ENCODE results near the gene GFOD1.
"Not testable (repeated sequence)": the region's sequence is repeated elsewhere in the genome, so short reads cannot be mapped to it uniquely, and the experiment has no call there.

The GFOD1 gene

GRCh38 chr6:13511141-13511571 lies 23.8 kb upstream of the GFOD1 start:
- not testable (repeated sequence) for DNase-seq

GRCh38 chr6:13510433-13510832 lies 23.0 kb upstream of the GFOD1 start:
- not testable (repeated sequence) for DNase-seq

GRCh38 chr6:13508711-13509705 lies 21.6 kb upstream of the GFOD1 start:
- DNase-seq, result no peak

GRCh38 chr6:13507306-13507860 lies 20.0 kb upstream of the GFOD1 start:
- DNase-seq, result no peak

GRCh38 chr6:13505345-13505734 lies 17.9 kb upstream of the GFOD1 start:
- no peak for DNase-seq

GRCh38 chr6:13504611-13505344 lies 17.4 kb upstream of the GFOD1 start:
- no peak for DNase-seq

GRCh38 chr6:13500915-13501314 lies 13.5 kb upstream of the GFOD1 start:
- no peak for DNase-seq

- DNase-seq, result no peak
Measured at GRCh38 chr6:13500264-13500663, 12.9 kb upstream of the GFOD1 start.

- DNase-seq, result no peak
Measured at GRCh38 chr6:13496513-13497190, 9.3 kb upstream of the GFOD1 start.

GRCh38 chr6:13495818-13496217 lies 8.4 kb upstream of the GFOD1 start:
- no peak for DNase-seq

GRCh38 chr6:13495112-13495776 lies 7.8 kb upstream of the GFOD1 start:
- no peak for DNase-seq

- DNase-seq, result no peak
Measured at GRCh38 chr6:13494137-13494536, 6.7 kb upstream of the GFOD1 start.

GRCh38 chr6:13493147-13493546 lies 5.7 kb upstream of the GFOD1 start:
- no peak for DNase-seq

- no peak for DNase-seq
Measured at GRCh38 chr6:13492357-13492756, 5.0 kb upstream of the GFOD1 start.

GRCh38 chr6:13491538-13491937 lies 4.1 kb upstream of the GFOD1 start:
- DNase-seq, result no peak

- no peak for DNase-seq
Measured at GRCh38 chr6:13490402-13490801, 3.0 kb upstream of the GFOD1 start.

- DNase-seq, result no peak
Measured at GRCh38 chr6:13488896-13489237, 1.5 kb upstream of the GFOD1 start.

- peak; percentile 19 for DNase-seq
Measured at GRCh38 chr6:13488015-13488895, 855 bp upstream of the GFOD1 start.

GRCh38 chr6:13486679-13487121 lies 700 bp downstream of the GFOD1 start:
- peak; percentile 54 for DNase-seq

- DNase-seq, result peak; percentile 39
Measured at GRCh38 chr6:13485923-13486562, 1.4 kb downstream of the GFOD1 start.

- no peak for DNase-seq
Measured at GRCh38 chr6:13485303-13485702, 2.1 kb downstream of the GFOD1 start.

Measured in CD4-positive, alpha-beta T cell treated with Interleukin-12 subunit alpha and Interleukin-12 subunit beta, for 1 hour (primary cell).